Thoracic aorta (tissue), 2 donors: ENCODE measurements around the gene OR2T27. TPM values are rescaled to one million over a fixed set of nuclear protein-coding genes. Genes with fewer than 3 reads are reported as not detected.
"Not testable (repeated sequence)": the region's sequence is repeated elsewhere in the genome, so short reads cannot be mapped to it uniquely, and the experiment has no call there.

Experiments
- ATAC-seq: fragments of 150-250 bp; one replicate; pipeline ENCODE4 v1.8.0; 2017; ENCODE audit warnings: low read depth; ENCODE audit not compliant: insufficient number of reproducible peaks, low FRiP score
- DNase-seq: peaks from one replicate; pipeline ENCODE4 v3.0.0-alpha.2; 2020; ENCODE audit warnings: low spot score
- H3K27ac ChIP-seq, 2 donors: fragments of 200-600 bp; sonication (generic); 1 replicate in 1 of 2; 2 replicates in 1 of 2; pipeline ENCODE4 v1.5.1; 2016; ENCODE audit warnings: mild to moderate bottlenecking in 2 of 2, moderate library complexity in 2 of 2
- H3K27me3 ChIP-seq: fragments of 200-600 bp; sonication (generic); replicated peaks from 2 replicates; pipeline ENCODE4 v1.6.0; 2016; ENCODE audit warnings: mild to moderate bottlenecking; ENCODE audit not compliant: insufficient read depth
- H3K36me3 ChIP-seq: fragments of 200-600 bp; sonication (generic); one replicate; pipeline ENCODE4 v1.5.1; 2016
- H3K4me1 ChIP-seq, 2 donors: fragments of 200-600 bp; sonication (generic); 1 replicate in 1 of 2; 2 replicates in 1 of 2; pipeline versions ENCODE4 v1.5.1 to v1.6.0; 2016; ENCODE audit warnings: low read depth in 2 of 2, mild to moderate bottlenecking in 1 of 2; ENCODE audit not compliant: control insufficient read depth in 1 of 2
- H3K4me3 ChIP-seq: fragments of 200-600 bp; sonication (generic); 2 replicates; pipeline ENCODE4 v1.5.1; 2016; ENCODE audit warnings: mild to moderate bottlenecking
- H3K9me3 ChIP-seq: fragments of 200-600 bp; sonication (generic); 2 replicates; pipeline ENCODE4 v1.5.1; 2016
- CTCF ChIP-seq: fragments of 200-600 bp; sonication (generic); IDR thresholded peaks from one replicate; pipeline ENCODE4 v1.5.1; 2019; ENCODE audit warnings: antibody characterized with exemption
- total RNA-seq, 2 donors: library from RNA; depleted of rRNA; stranded (reverse); fragments of >200 nt; gene quantifications; one replicate each; pipeline versions ENCODE4 v1.1.0 to v1.2.3, GENCODE V29; 2016

The OR2T27 gene
- total RNA-seq, result not detected

GRCh38 chr1:248655354-248655753 lies at the start of gene OR2T27:
Gene OR2T27 (minus strand): TSS chr1:248655528. CDS start chr1:248650884, 4,644 bp downstream.
- not testable (repeated sequence) for H3K36me3 ChIP-seq

GRCh38 chr1:248704606-248705005 lies 49.3 kb upstream of the OR2T27 start:
- Histone ChIP-seq H3K27me3 (no peaks in the 10 kb centered on the region), H3K4me3 (no peak overlapping the region), H3K9me3 (no peaks in the 10 kb centered on the region), H3K4me1 (no peaks in the 10 kb centered on the region), H3K27ac (no peak overlapping the region), H3K36me3 (no peaks in the 10 kb centered on the region)
- DNase-seq, result no peak
- no peak for ATAC-seq
- TF ChIP-seq CTCF, result no peak

More at GRCh38 chr1:248655354-248655753, at the start of gene OR2T27:
- not testable (repeated sequence) for H3K9me3 ChIP-seq, DNase-seq, H3K27ac ChIP-seq, H3K4me3 ChIP-seq, H3K27me3 ChIP-seq, ATAC-seq, H3K4me1 ChIP-seq

- no peaks in the 10 kb centered on the region for H3K36me3 ChIP-seq
- no peak overlapping the region for H3K27ac ChIP-seq
- H3K4me1 ChIP-seq, result no peaks in the 10 kb centered on the region
- no peaks in the 10 kb centered on the region for H3K27me3 ChIP-seq
- TF ChIP-seq CTCF, result no peak
- no peaks in the 10 kb centered on the region for H3K9me3 ChIP-seq
- no peak for DNase-seq
- no peak for ATAC-seq
- H3K4me3 ChIP-seq, result no peak overlapping the region
Observed at GRCh38 chr1:248703674-248704073, 48.3 kb upstream of the OR2T27 start.

- Histone ChIP-seq H3K27ac (no peak within 1 kb of the TSS), H3K4me3 (no peak within 1 kb of the TSS), H3K36me3 (no peaks in the 10 kb centered on the region), H3K9me3 (no peaks in the 10 kb centered on the region), H3K27me3 (no peaks in the 10 kb centered on the region), H3K4me1 (no peaks in the 10 kb centered on the region)
- no peak for TF ChIP-seq CTCF
- DNase-seq (no peak), ATAC-seq (no peak)
Observed at GRCh38 chr1:248702714-248703113, 47.4 kb upstream of the OR2T27 start, which contains the start of gene OR14I1. Gene OR14I1 (minus strand): TSS chr1:248702766.

GRCh38 chr1:248699099-248699498 lies 43.8 kb upstream of the OR2T27 start:
- no peak overlapping the region for H3K4me3 ChIP-seq
- no peak for ATAC-seq
- TF ChIP-seq CTCF, result no peak
- no peaks in the 10 kb centered on the region for H3K36me3 ChIP-seq
- no peak overlapping the region for H3K27ac ChIP-seq
- H3K4me1 ChIP-seq, result no peaks in the 10 kb centered on the region
- no peaks in the 10 kb centered on the region for H3K9me3 ChIP-seq
- no peak for DNase-seq
- H3K27me3 ChIP-seq, result no peaks in the 10 kb centered on the region

GRCh38 chr1:248697907-248698306 lies 42.6 kb upstream of the OR2T27 start:
- TF ChIP-seq CTCF, result no peak
- Histone ChIP-seq H3K27me3 (no peaks in the 10 kb centered on the region), H3K9me3 (no peaks in the 10 kb centered on the region), H3K4me1 (no peaks in the 10 kb centered on the region), H3K36me3 (no peaks in the 10 kb centered on the region), H3K27ac (no peak overlapping the region), H3K4me3 (no peak overlapping the region)
- DNase-seq, result no peak
- ATAC-seq, result no peak
